HCT116 (cell line): ENCODE results near the gene ZDHHC1. TPM values are rescaled to one million over a fixed set of nuclear protein-coding genes. Genes with fewer than 3 reads are reported as not detected.

Experiments
- ATAC-seq: fragments of 200-7000 bp; cut with Tn5 transposase; 2 replicates; pipeline ENCODE4 v1.9.1; 2020; ENCODE audit warnings: mild to moderate bottlenecking, moderate library complexity
- BruUV-seq: library from RNA; stranded (reverse); fragments of 400-500 nt; replicated peaks from 2 replicates; lab custom pipeline; 2021; lab: Mats Ljungman, UMichigan
- CTCF ChIA-PET: fragments of 300-600 bp; sonication (Branson Sonifier 250); formaldehyde crosslinking; loops from one replicate; lab custom pipeline; 2021; ENCODE audit warnings: antibody characterized with exemption; lab: Charles Lee
- POLR2A ChIA-PET: fragments of 300-600, 350-600 bp; sonication (Branson Sonifier 250); formaldehyde crosslinking; loops from one replicate; lab custom pipeline; 2021; ENCODE audit warnings: antibody characterized with exemption; lab: Charles Lee
- RAD21 ChIA-PET, 2 experiments: fragments of 300-600 bp; sonication (Branson Sonifier 250); formaldehyde crosslinking; loops; one replicate each; lab custom pipeline; 2023; ENCODE audit warnings: low total read pairs in 2 of 2; ENCODE audit not compliant: uncharacterized antibody in 2 of 2, unreplicated experiment in 2 of 2, low non-redundant PET in 1 of 2; lab: Charles Lee
- DNase-seq: peaks from one replicate; pipeline ENCODE4 v3.0.0-alpha.2; 2010; ENCODE audit warnings: low read depth, low spot score
- H2AFZ ChIP-seq: fragments of 200-600 bp; shearing (Covaris generic), sonication (generic); 2 replicates; pipeline ENCODE4 v1.6.1; 2017; ENCODE audit warnings: low read depth, mixed run types, mixed read lengths, antibody characterized with exemption, low read length; ENCODE audit not compliant: poor library complexity, severe bottlenecking
- H3K27ac ChIP-seq: 2 replicates; pipeline ENCODE4 v1.5.1; 2012; ENCODE audit warnings: low read depth, low read length
- H3K27me3 ChIP-seq: fragments of 200-600 bp; sonication (generic); 2 replicates; pipeline ENCODE4 v1.6.1; 2016; ENCODE audit warnings: mixed run types, low read length, mixed read lengths; ENCODE audit not compliant: insufficient read depth
- H3K36me3 ChIP-seq, 2 experiments: fragments of 200-500 bp in 1 of 2; fragments of 200-600 bp in 1 of 2; sonication (Bioruptor generic) in 1 of 2; sonication (generic) in 1 of 2; 2 replicates each; pipeline versions ENCODE4 v1.5.1 to v1.6.1; 2014 to 2016; ENCODE audit warnings: low read length in 2 of 2, inconsistent platforms in 1 of 2, mixed read lengths in 1 of 2, mixed run types in 1 of 2; ENCODE audit not compliant: insufficient read depth in 2 of 2, control insufficient read depth in 1 of 2
- H3K4me1 ChIP-seq, 2 experiments: fragments of 200-600 bp in 1 of 2; sonication (generic) in 1 of 2; 2 replicates each; pipeline versions ENCODE4 v1.5.1 to v1.6.1; 2012 to 2017; ENCODE audit warnings: low read length in 2 of 2, inconsistent platforms in 1 of 2, mild to moderate bottlenecking in 1 of 2, mixed read lengths in 1 of 2, mixed run types in 1 of 2, moderate library complexity in 1 of 2; ENCODE audit not compliant: insufficient read depth in 2 of 2, control insufficient read depth in 1 of 2
- H3K4me2 ChIP-seq: fragments of 200-600 bp; sonication (generic); 2 replicates; pipeline ENCODE4 v1.6.1; 2017; ENCODE audit warnings: mixed run types, low read length, mixed read lengths
- H3K4me3 ChIP-seq, 2 experiments: fragments of 200-600 bp in 1 of 2; sonication (generic) in 1 of 2; replicated peaks in 1 of 2; 2 replicates each; pipeline ENCODE4 v1.5.1; 2011 to 2016; ENCODE audit warnings: low read length in 2 of 2, control low read depth in 1 of 2, low read depth in 1 of 2, mild to moderate bottlenecking in 1 of 2, mixed read lengths in 1 of 2, mixed run types in 1 of 2
- H3K79me2 ChIP-seq: fragments of 200-600 bp; sonication (generic); 2 replicates; pipeline ENCODE4 v1.6.1; 2017; ENCODE audit warnings: mild to moderate bottlenecking, mixed run types, low read length, moderate library complexity, mixed read lengths; ENCODE audit not compliant: insufficient read depth
- H3K9ac ChIP-seq: fragments of 200-600 bp; sonication (generic); 2 replicates; pipeline ENCODE4 v1.6.1; 2016; ENCODE audit warnings: low read length, mixed read lengths
- H3K9me2 ChIP-seq: fragments of 200-600 bp; sonication (generic), shearing (Covaris generic); 2 replicates; pipeline ENCODE4 v1.6.1; 2017; ENCODE audit warnings: mixed run types, mild to moderate bottlenecking, moderate library complexity; ENCODE audit not compliant: insufficient read depth
- H3K9me3 ChIP-seq, 2 experiments: fragments of 200-500 bp in 1 of 2; fragments of 200-600 bp in 1 of 2; sonication (Bioruptor generic) in 1 of 2; sonication (generic) in 1 of 2; 2 replicates each; pipeline ENCODE4 v1.6.1; 2014 to 2017; ENCODE audit warnings: low read length in 2 of 2, mixed read lengths in 2 of 2, inconsistent platforms in 1 of 2, low read depth in 1 of 2, mild to moderate bottlenecking in 1 of 2, mixed run types in 1 of 2, moderate library complexity in 1 of 2; ENCODE audit not compliant: control insufficient read depth in 1 of 2, insufficient read depth in 1 of 2
- H4K20me1 ChIP-seq: fragments of 200-600 bp; sonication (generic), shearing (Covaris generic); 2 replicates; pipeline ENCODE4 v1.6.1; 2017; ENCODE audit warnings: mixed run types, mild to moderate bottlenecking, moderate library complexity; ENCODE audit not compliant: insufficient read depth
- CEBPB ChIP-seq: IDR thresholded peaks from 2 replicates; pipeline ENCODE4 v1.6.1; 2012; ENCODE audit warnings: low read depth
- FOSL1 ChIP-seq: IDR thresholded peaks from 2 replicates; pipeline ENCODE4 v1.6.1; 2012; ENCODE audit warnings: low read depth
- JUND ChIP-seq: IDR thresholded peaks from 2 replicates; pipeline ENCODE4 v1.6.1; 2012
- MAX ChIP-seq: IDR thresholded peaks from 2 replicates; pipeline ENCODE4 v1.6.1; 2012
- POLR2A ChIP-seq: IDR thresholded peaks from 2 replicates; pipeline ENCODE4 v1.7.0; 2011; ENCODE audit warnings: borderline replicate concordance; ENCODE audit not compliant: insufficient read depth, insufficient read length; ENCODE audit errors: extremely low read depth
- RAD21 ChIP-seq: IDR thresholded peaks from 2 replicates; pipeline ENCODE4 v1.6.1; 2012; ENCODE audit warnings: low read depth, mild to moderate bottlenecking
- SIN3A ChIP-seq: IDR thresholded peaks from 2 replicates; pipeline ENCODE4 v1.6.1; 2012; ENCODE audit warnings: low read depth
- YY1 ChIP-seq: IDR thresholded peaks from 2 replicates; pipeline ENCODE4 v1.6.1; 2011; ENCODE audit warnings: low read length, low read depth, moderate library complexity, mild to moderate bottlenecking; ENCODE audit not compliant: insufficient replicate concordance; ENCODE audit errors: extremely low read depth
- ZFX ChIP-seq: fragments of 450-650 bp; IDR thresholded peaks from 2 replicates; pipeline ENCODE4 v1.6.1; 2017
- intact Hi-C: fragments of 100-400 bp; cut with micrococcal nuclease; formaldehyde crosslinking; loops from 2 replicates; pipeline ENCODE4 v1.10.0; 2022
- total RNA-seq: library from RNA; stranded (reverse); gene quantifications from one replicate; pipeline ENCODE4 v1.2.1, GENCODE V29; 2021; ENCODE audit not compliant: unreplicated experiment
- TF ChIP-seq, protein P1 (sequence below): IDR thresholded peaks from 2 replicates; pipeline ENCODE4 v1.6.1; 2011; ENCODE audit warnings: mild to moderate bottlenecking, low read length, moderate library complexity; ENCODE audit not compliant: insufficient replicate concordance; ENCODE audit errors: extremely low read depth

ZDHHC1 gene
- total RNA-seq, 1 experiment from 2014 or later, result 9.1 TPM

DNA sequence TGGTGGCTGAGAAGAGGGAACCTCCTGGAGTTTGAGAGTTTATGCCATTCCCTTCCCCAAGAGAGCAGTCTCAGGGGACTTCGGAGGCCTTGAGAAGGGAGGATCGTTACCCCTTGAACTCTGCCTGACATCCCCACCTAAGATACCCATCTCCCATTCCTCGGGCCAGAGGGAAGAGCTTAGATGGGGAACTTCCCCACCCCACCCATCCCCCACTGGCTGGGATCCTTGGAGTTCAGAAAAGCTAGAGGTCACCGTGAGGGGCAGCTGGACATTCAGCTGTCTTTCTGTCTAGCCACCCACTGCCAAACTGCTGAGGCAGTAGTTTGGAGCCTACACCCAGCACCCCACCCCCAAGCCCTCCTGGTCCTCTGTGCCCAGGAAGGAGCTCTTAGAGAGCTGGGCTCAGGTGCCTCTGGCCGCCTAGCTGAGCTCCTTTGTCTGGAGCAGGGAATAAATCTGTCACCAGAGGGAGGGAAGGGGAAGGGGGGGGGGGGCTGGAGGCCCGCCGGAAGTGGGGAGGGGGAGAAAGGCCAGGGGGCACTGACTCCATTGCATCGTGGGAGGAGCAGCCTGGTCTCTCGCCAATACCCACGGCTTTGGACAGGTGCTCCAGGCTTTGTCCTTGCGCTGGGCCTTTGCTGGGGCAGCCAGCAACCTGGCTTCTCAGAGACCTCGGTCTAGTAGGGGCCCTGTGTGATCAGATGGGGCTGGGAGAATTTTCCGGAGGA, 15.7 kb upstream of the ZDHHC1 start:
- H3K9ac ChIP-seq, result peak overlapping the region; percentile 72
- CTCF ChIA-PET, result interaction anchor here (1.0 to 2.3 kb wide), 4 partner anchors 10 to 89 kb away, joined by 3 to 8 read pairs (median 4); no protein-coding TSS in a partner anchor
- POLR2A ChIA-PET, result interaction anchor here (0.8 kb wide), 1 partner anchor 34 kb away, joined by 6 read pairs; no protein-coding TSS in a partner anchor
- no peak for TF ChIP-seq YY1
- no peak for TF ChIP-seq SIN3A
- no peak for TF ChIP-seq JUND
- no peak for TF ChIP-seq FOSL1
- no peak for TF ChIP-seq POLR2A
- TF ChIP-seq CEBPB, result no peak
- no peak for TF ChIP-seq RAD21
- TF ChIP-seq, protein P1, sequence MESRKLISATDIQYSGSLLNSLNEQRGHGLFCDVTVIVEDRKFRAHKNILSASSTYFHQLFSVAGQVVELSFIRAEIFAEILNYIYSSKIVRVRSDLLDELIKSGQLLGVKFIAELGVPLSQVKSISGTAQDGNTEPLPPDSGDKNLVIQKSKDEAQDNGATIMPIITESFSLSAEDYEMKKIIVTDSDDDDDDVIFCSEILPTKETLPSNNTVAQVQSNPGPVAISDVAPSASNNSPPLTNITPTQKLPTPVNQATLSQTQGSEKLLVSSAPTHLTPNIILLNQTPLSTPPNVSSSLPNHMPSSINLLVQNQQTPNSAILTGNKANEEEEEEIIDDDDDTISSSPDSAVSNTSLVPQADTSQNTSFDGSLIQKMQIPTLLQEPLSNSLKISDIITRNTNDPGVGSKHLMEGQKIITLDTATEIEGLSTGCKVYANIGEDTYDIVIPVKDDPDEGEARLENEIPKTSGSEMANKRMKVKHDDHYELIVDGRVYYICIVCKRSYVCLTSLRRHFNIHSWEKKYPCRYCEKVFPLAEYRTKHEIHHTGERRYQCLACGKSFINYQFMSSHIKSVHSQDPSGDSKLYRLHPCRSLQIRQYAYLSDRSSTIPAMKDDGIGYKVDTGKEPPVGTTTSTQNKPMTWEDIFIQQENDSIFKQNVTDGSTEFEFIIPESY, result no peak
- TF ChIP-seq MAX, result no peak
- TF ChIP-seq ZFX, result no peak
- no peak overlapping the region for H2AFZ ChIP-seq
- peak overlapping the region; percentile 60 to 71 for H3K4me3 ChIP-seq
- no peaks in the 10 kb centered on the region for H3K27me3 ChIP-seq
- no peaks in the 10 kb centered on the region for H4K20me1 ChIP-seq
- DNase-seq, result no peak
- BruUV-seq, result no TSS peak
- H3K9me3 ChIP-seq, result no peaks in the 10 kb centered on the region
- H3K36me3 ChIP-seq, result no peaks in the 10 kb centered on the region
- peaks cover 6 to 44% of the 10 kb centered on the region in 2 experiments; a peak in 3 of 4 replicates for H3K4me1 ChIP-seq
- H3K79me2 ChIP-seq, result no peaks in the 10 kb centered on the region
- H3K9me2 ChIP-seq, result no peaks in the 10 kb centered on the region
- RAD21 ChIA-PET, result interaction anchor here in 1 of 2 experiments (0.7 kb wide), 1 partner anchor 14 kb away, joined by 5 read pairs; no protein-coding TSS in a partner anchor
- peak overlapping the region; percentile 82 for H3K27ac ChIP-seq
- no peak for ATAC-seq
- peak overlapping the region; percentile 96 for H3K4me2 ChIP-seq
- intact Hi-C loops, result no loop called here
